NCI-H2227 (cell line): ENCODE results near the gene TNIP2.

Source experiments
- DNase-seq: peaks from one replicate; lab custom pipeline; 2025; ENCODE audit not compliant: unreplicated experiment; lab: John Stamatoyannopoulos, UW

The TNIP2 gene

GRCh38 chr4:2755821-2756690 is at the start of gene TNIP2:
TNIP2 (minus strand) TSS chr4:2756336; CDS start chr4:2756289, 47 bp downstream.
- peak; percentile 83 for DNase-seq

GRCh38 chr4:2804973-2805501 is 48.9 kb upstream of the TNIP2 start:
- no peak for DNase-seq

GRCh38 chr4:2804449-2804972 is 48.4 kb upstream of the TNIP2 start:
- no peak for DNase-seq

GRCh38 chr4:2803624-2804448 is 47.7 kb upstream of the TNIP2 start:
- DNase-seq, result no peak

- DNase-seq, result no peak
Observed at GRCh38 chr4:2802618-2803531, 46.7 kb upstream of the TNIP2 start.

- DNase-seq, result no peak
Observed at GRCh38 chr4:2800691-2801596, 44.8 kb upstream of the TNIP2 start.

GRCh38 chr4:2799971-2800690 is 44.0 kb upstream of the TNIP2 start:
- no peak for DNase-seq

GRCh38 chr4:2799224-2799911 is 43.2 kb upstream of the TNIP2 start:
- DNase-seq, result no peak

GRCh38 chr4:2798399-2799223 is 42.5 kb upstream of the TNIP2 start:
- DNase-seq, result peak; percentile 22

- DNase-seq, result no peak
Observed at GRCh38 chr4:2797545-2798305, 41.6 kb upstream of the TNIP2 start.

GRCh38 chr4:2796849-2797544 is 40.9 kb upstream of the TNIP2 start:
- DNase-seq, result no peak

- DNase-seq, result no peak
Observed at GRCh38 chr4:2795893-2796848, 40.0 kb upstream of the TNIP2 start.

- DNase-seq, result no peak
Observed at GRCh38 chr4:2795300-2795892, 39.3 kb upstream of the TNIP2 start.

GRCh38 chr4:2794486-2795299 is 38.6 kb upstream of the TNIP2 start:
- no peak for DNase-seq
